GM12872 (cell line): Measurements from ENCODE around the gene MT1E.

Experiments
- TF ChIP-seq, protein P1 (sequence below): IDR thresholded peaks from 3 replicates; pipeline ENCODE4 v1.5.1; 2011; ENCODE audit warnings: low read depth, mild to moderate bottlenecking, low read length, moderate library complexity; ENCODE audit not compliant: insufficient read depth

The MT1E gene

GRCh38 chr16:56625140-56625942, at the start of gene MT1E:
MT1E (plus strand) TSS chr16:56625781; CDS start chr16:56625852, 71 bp downstream.
- TF ChIP-seq, protein P1, sequence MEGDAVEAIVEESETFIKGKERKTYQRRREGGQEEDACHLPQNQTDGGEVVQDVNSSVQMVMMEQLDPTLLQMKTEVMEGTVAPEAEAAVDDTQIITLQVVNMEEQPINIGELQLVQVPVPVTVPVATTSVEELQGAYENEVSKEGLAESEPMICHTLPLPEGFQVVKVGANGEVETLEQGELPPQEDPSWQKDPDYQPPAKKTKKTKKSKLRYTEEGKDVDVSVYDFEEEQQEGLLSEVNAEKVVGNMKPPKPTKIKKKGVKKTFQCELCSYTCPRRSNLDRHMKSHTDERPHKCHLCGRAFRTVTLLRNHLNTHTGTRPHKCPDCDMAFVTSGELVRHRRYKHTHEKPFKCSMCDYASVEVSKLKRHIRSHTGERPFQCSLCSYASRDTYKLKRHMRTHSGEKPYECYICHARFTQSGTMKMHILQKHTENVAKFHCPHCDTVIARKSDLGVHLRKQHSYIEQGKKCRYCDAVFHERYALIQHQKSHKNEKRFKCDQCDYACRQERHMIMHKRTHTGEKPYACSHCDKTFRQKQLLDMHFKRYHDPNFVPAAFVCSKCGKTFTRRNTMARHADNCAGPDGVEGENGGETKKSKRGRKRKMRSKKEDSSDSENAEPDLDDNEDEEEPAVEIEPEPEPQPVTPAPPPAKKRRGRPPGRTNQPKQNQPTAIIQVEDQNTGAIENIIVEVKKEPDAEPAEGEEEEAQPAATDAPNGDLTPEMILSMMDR = no peak

DNA sequence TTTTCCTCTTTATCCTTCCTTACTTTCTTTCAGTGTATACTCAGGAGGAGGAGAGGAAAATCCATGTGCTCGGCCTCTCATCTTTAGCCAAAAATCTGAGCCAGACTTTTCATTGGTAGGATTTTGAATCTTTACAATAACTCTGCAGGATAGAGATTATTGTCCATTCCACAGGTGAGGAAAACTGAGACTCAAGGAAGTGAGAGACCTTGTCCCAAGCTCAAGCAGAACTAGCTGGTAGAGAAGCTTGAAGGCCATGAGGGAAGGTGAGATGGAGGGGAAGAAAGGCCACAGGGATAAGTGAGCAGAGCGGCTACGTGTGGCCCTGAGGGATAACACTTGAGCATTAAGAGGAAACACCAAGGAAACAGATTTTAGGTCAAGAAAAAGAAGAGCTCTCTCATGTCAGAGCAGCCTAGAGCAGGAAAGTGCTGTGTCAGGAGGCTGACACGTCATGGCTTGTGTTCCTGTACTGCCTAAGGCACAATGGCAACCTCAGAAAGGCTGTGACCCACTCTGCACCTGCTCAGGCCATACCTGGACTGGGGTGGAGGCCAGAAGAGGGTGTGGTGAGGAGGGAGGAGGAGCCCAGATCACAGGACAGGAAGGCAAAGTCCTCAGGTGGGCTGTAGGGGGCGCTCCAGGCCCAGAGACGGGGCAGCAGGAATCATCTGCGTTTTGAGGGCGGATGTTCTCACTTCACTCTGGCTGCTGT, 48.8 kb upstream of the MT1E start:
- TF ChIP-seq, protein P1 = peak; percentile 93

DNA sequence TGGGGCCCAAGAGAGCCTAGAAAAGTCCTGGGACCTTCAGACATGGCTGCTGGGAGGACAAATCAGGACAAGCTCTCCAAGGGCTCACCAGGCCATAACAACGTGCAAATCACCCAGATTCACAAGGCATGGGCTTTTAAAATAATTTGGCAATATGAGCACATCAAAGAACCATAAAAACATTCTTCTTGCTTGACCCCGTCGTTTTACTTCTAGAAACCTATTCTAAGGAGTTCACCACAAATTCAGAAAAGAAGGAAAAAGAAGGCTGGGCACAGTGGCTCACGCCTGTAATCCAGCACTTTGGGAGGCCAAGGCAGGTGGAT, 48.3 kb upstream of the MT1E start:
- TF ChIP-seq, protein P1 = no peak

DNA sequence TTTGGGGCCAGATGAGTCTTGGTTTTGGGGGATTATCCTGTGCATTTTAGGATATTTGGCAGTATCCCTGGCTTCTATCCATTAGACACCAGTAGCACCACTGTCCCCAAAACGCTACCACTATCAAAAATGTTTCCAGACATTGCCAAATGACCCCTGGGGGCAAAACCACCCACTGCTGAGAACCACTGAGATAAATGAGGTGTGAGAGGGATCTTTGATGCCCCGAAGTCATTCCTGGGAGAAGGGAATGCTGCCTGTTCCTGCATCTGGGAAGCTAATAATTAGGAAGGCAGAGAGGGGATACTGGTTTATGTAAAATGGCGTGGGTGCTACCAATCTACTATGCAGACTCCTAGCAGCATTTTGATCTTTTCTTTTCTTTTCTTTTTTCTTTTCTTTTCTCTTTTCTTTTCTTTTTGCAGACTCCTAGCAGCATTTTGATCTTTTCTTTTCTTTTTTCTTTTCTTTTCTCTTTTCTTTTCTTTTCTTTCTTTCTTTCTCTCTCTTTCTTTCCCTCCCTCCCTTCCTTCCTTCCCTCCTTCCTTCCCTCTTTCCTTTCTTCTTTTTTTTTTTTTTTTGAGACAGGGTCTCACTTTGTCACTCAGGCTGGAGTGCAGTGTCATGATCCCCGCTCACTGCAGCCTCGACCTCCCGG, 45.1 kb upstream of the MT1E start:
- TF ChIP-seq, protein P1 = no peak

- TF ChIP-seq, protein P1 = no peak
These were observed 42.0 kb upstream of the MT1E start for GRCh38 chr16:56583351-56584168.

GRCh38 chr16:56584276-56584675, 41.3 kb upstream of the MT1E start:
- TF ChIP-seq, protein P1 = no peak

DNA sequence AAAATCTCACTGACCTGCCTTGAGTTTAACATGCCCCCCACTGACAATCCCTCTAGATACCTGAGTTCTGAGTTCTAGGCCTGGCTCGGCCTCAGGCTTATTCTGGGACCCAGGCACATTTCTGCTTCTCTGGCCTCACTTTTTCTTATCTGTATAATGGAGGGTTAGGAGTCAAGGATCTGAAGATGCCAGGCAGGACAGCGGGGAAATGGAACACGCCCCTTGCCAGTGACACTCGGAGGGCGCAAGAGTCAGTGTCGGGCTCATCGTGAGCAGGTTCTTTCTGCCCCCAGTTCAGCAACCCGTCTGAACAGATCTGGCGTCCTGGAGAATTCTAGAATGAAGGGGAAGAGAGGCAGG, 36.8 kb upstream of the MT1E start:
- TF ChIP-seq, protein P1 = no peak
